Trophoblast cell (in vitro differentiated cells and primary cell): ENCODE results near the gene ARHGEF37.

Source experiments
- DNase-seq, 2 donors: peaks; one replicate each; pipeline ENCODE4 v3.0.0-alpha.2; 2016
- H2AFZ ChIP-seq: 2 replicates; pipeline ENCODE4 v1.6.1; 2013; ENCODE audit warnings: low read length, moderate library complexity, mild to moderate bottlenecking; ENCODE audit not compliant: insufficient read depth, poor library complexity
- H2AK5ac ChIP-seq: 2 replicates; pipeline ENCODE4 v1.6.1; 2013; ENCODE audit warnings: mild to moderate bottlenecking, low read length
- H2BK120ac ChIP-seq: 2 replicates; pipeline ENCODE4 v1.6.1; 2013; ENCODE audit warnings: low read length, mild to moderate bottlenecking, moderate library complexity; ENCODE audit not compliant: insufficient read depth, poor library complexity
- H2BK12ac ChIP-seq: 2 replicates; pipeline ENCODE4 v1.6.1; 2013; ENCODE audit warnings: mild to moderate bottlenecking, low read length, moderate library complexity
- H2BK5ac ChIP-seq: 2 replicates; pipeline ENCODE4 v1.6.1; 2013; ENCODE audit warnings: low read length, low read depth, moderate library complexity, mild to moderate bottlenecking; ENCODE audit not compliant: poor library complexity
- H3K14ac ChIP-seq: 2 replicates; pipeline ENCODE4 v1.6.1; 2013; ENCODE audit warnings: mild to moderate bottlenecking, low read length
- H3K18ac ChIP-seq: 2 replicates; pipeline ENCODE4 v1.6.1; 2013; ENCODE audit warnings: mild to moderate bottlenecking, low read length
- H3K23ac ChIP-seq: 2 replicates; pipeline ENCODE4 v1.6.1; 2013; ENCODE audit warnings: low read length
- H3K27ac ChIP-seq: 2 replicates; pipeline ENCODE4 v1.5.1; 2013; ENCODE audit warnings: low read depth, mild to moderate bottlenecking, inconsistent platforms, low read length, moderate library complexity
- H3K27me3 ChIP-seq: 2 replicates; pipeline ENCODE4 v1.6.1; 2013; ENCODE audit warnings: inconsistent platforms, mild to moderate bottlenecking, low read length, moderate library complexity; ENCODE audit not compliant: insufficient read depth
- H3K36me3 ChIP-seq, 2 experiments: 1 replicate in 1 of 2; 2 replicates in 1 of 2; pipeline ENCODE4 v1.6.1; 2013; ENCODE audit warnings: low read length in 2 of 2, mild to moderate bottlenecking in 2 of 2, moderate library complexity in 1 of 2; ENCODE audit not compliant: insufficient read depth in 2 of 2, control insufficient read depth in 1 of 2
- H3K4ac ChIP-seq: 2 replicates; pipeline ENCODE4 v1.6.1; 2013; ENCODE audit warnings: low read depth, mild to moderate bottlenecking, low read length, moderate library complexity
- H3K4me1 ChIP-seq, 2 experiments: 1 replicate in 1 of 2; 2 replicates in 1 of 2; pipeline ENCODE4 v1.6.1; 2013; ENCODE audit warnings: low read length in 2 of 2, mild to moderate bottlenecking in 2 of 2, moderate library complexity in 1 of 2; ENCODE audit not compliant: insufficient read depth in 2 of 2, control insufficient read depth in 1 of 2
- H3K4me2 ChIP-seq: 2 replicates; pipeline ENCODE4 v1.6.1; 2013; ENCODE audit warnings: inconsistent platforms, mild to moderate bottlenecking, low read length, moderate library complexity
- H3K4me3 ChIP-seq: 2 replicates; pipeline ENCODE4 v1.5.1; 2013; ENCODE audit warnings: mild to moderate bottlenecking, low read depth, low read length, inconsistent platforms
- H3K79me1 ChIP-seq: one replicate; pipeline ENCODE4 v1.6.1; 2013; ENCODE audit warnings: low read length
- H3K79me2 ChIP-seq: 2 replicates; pipeline ENCODE4 v1.6.1; 2013; ENCODE audit warnings: low read length, mild to moderate bottlenecking; ENCODE audit not compliant: control insufficient read depth, insufficient read depth, poor library complexity
- H3K9ac ChIP-seq: 2 replicates; pipeline ENCODE4 v1.6.1; 2013; ENCODE audit warnings: mild to moderate bottlenecking, low read length
- H3K9me3 ChIP-seq: 2 replicates; pipeline ENCODE4 v1.6.1; 2013; ENCODE audit warnings: low read depth, mild to moderate bottlenecking, control low read depth, inconsistent platforms, low read length; ENCODE audit not compliant: insufficient read depth
- H4K12ac ChIP-seq: 2 replicates; pipeline ENCODE4 v1.6.1; 2013; ENCODE audit warnings: low read depth, mild to moderate bottlenecking, low read length, moderate library complexity
- H4K8ac ChIP-seq: 2 replicates; pipeline ENCODE4 v1.6.1; 2013; ENCODE audit warnings: low read depth, mild to moderate bottlenecking, low read length, moderate library complexity
- H4K91ac ChIP-seq: one replicate; pipeline ENCODE4 v1.6.1; 2013; ENCODE audit warnings: low read depth, mild to moderate bottlenecking, low read length, moderate library complexity
- whole genome bisulfite sequencing: extraction: QIAGEN DNeasy Blood & Tissue Kit; methylation state at CpG from one replicate; pipeline ENCODE4 v1.1.7; 2013; ENCODE audit warnings: missing lambda C conversion rate; ENCODE audit not compliant: insufficient read length, insufficient coverage; ENCODE audit errors: extremely low coverage; 5-methylcytosine and 5-hydroxymethylcytosine counted together

ARHGEF37 gene

DNA sequence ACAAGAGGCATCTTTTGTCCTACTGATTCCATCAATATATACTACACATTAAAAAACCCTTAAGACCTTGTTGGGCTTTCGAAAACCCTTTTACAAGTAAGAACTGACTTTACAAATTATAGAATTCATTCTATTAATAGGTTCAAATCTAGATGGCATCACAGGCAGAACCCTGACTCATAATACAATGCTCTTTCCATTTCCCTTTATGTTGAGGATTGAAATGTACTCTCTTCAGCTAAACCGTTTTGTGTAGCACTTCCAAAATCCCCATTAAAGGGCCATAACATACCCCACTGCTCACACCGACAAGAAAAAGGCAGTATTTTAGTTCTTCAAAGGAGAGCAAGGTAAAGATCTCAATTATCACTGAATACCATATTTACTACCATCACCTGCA lies 41.2 kb upstream of the ARHGEF37 start:
- Histone ChIP-seq H3K79me2 (peaks cover 35% of the 10 kb centered on the region), H3K4me1 (peaks cover 0 to 1% of the 10 kb centered on the region in 2 experiments), H3K79me1 (no peaks in the 10 kb centered on the region), H3K14ac (no peak overlapping the region), H3K23ac (no peak overlapping the region), H2BK12ac (no peak overlapping the region), H2AK5ac (no peak overlapping the region), H4K8ac (no peak overlapping the region), H2AFZ (no peak overlapping the region), H3K9me3 (no peaks in the 10 kb centered on the region), H4K91ac (no peak overlapping the region), H3K4ac (peak overlapping the region; percentile 99), H3K18ac (no peak overlapping the region), H2BK5ac (no peak overlapping the region), H4K12ac (no peak overlapping the region), H3K27me3 (no peaks in the 10 kb centered on the region), H3K4me2 (no peak overlapping the region), H3K9ac (no peak overlapping the region), H3K27ac (no peak overlapping the region), H3K36me3 (peaks cover 28 to 34% of the 10 kb centered on the region in 2 experiments), H2BK120ac (no peak overlapping the region), H3K4me3 (no peak overlapping the region)
- no peak for DNase-seq
- WGBS, result no CpG with 5 or more reads among the region's 3 CpGs

DNA sequence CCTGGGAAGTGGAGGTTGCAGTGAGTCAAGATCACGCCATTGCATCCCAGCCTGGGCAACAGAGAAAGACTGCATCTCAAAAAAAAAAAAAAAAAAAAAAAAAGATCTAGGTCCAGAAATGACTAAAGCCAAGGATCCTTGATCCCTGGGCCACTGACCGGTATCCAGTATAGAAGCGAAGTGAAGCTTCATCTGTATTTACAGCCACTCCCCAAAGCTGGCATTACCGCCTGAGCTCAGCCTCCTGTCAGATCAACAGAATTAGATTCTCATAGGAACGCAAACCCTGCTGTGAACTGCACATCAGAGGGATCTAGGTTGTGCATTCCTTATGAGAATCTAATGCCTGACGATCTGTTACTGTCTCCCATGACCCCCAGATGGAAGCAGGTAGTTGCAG lies 39.4 kb upstream of the ARHGEF37 start:
- Histone ChIP-seq H2BK5ac (no peak overlapping the region), H3K27me3 (no peaks in the 10 kb centered on the region), H3K27ac (no peak overlapping the region), H2AK5ac (no peak overlapping the region), H3K4me1 (peaks cover 7 to 11% of the 10 kb centered on the region in 2 experiments), H3K36me3 (peaks cover 36 to 39% of the 10 kb centered on the region in 2 experiments), H3K23ac (no peak overlapping the region), H3K9me3 (no peaks in the 10 kb centered on the region), H3K14ac (no peak overlapping the region), H4K8ac (no peak overlapping the region), H3K9ac (no peak overlapping the region), H3K4me3 (no peak overlapping the region), H3K4me2 (no peak overlapping the region), H2AFZ (no peak overlapping the region), H4K12ac (no peak overlapping the region), H3K18ac (no peak overlapping the region), H3K79me1 (no peaks in the 10 kb centered on the region), H3K4ac (peak overlapping the region; percentile 94), H4K91ac (no peak overlapping the region), H2BK12ac (no peak overlapping the region), H2BK120ac (no peak overlapping the region), H3K79me2 (peaks cover 40% of the 10 kb centered on the region)
- peak in 1 of 2 donors; percentile 8 for DNase-seq
- WGBS, result no CpG with 5 or more reads among the region's 6 CpGs

DNA sequence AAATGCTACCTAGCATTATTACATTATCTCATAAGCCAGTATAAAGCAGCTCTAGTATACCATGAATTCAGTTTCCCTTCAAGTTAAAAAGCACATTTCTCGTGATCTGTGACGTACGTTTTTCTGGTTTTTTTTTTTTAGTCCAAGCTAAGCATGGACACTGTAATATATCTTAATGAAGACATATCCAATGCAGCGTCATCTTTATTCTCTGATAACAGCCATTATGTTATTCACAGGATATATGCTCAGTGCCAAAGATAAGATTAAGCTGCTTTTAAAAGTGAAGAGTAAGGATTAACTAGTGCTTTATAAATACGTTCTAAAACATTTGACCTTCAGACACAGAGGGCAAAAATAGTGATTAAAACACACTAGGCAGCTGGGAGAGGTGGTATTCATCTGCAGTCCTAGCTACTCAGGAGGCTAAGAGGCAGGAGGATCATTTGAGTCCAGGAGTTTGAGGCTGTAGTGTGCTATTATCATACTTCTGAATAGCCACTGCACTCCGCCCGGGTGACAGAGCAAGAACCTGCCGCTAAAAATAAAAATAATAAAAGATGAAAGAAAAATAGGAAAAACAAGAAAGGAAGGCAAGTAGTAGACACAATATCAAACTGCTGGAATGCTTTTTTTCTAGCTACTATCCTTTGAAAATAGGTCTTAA lies 37.8 kb upstream of the ARHGEF37 start:
- no peak overlapping the region for H3K23ac ChIP-seq
- H3K79me2 ChIP-seq, result peaks cover 41% of the 10 kb centered on the region

DNA sequence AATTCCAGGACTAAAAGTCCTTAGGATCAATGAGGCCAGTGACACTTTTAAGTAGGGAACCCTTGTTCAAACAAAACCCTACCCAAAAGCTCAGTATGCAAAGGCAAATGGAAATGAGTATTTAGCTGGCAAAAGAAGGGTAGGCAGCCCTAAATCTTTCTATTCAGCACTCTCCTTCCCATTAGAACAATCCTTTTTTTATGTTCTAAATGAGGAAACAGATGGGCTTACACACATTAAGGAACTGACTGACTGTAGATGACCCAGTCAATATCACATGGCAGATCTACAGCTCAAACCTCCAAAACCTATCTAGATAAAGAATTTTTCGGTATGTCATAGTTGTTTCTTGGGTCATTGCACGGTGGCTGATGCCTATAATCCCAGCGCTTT lies 37.3 kb upstream of the ARHGEF37 start:
- H2BK5ac ChIP-seq, result no peak overlapping the region
- no peaks in the 10 kb centered on the region for H3K9me3 ChIP-seq
- H4K8ac ChIP-seq, result no peak overlapping the region
- H3K23ac ChIP-seq, result no peak overlapping the region
- no peaks in the 10 kb centered on the region for H3K27me3 ChIP-seq
- no peak overlapping the region for H4K12ac ChIP-seq
- H4K91ac ChIP-seq, result no peak overlapping the region
- H3K79me1 ChIP-seq, result no peaks in the 10 kb centered on the region
- H2AK5ac ChIP-seq, result no peak overlapping the region
- no peak overlapping the region for H3K9ac ChIP-seq
- H3K4me2 ChIP-seq, result no peak overlapping the region
- no peak overlapping the region for H3K4me3 ChIP-seq
- H3K4ac ChIP-seq, result peak overlapping the region; percentile 94
- H3K18ac ChIP-seq, result no peak overlapping the region
- no peak overlapping the region for H3K14ac ChIP-seq
- H2BK12ac ChIP-seq, result no peak overlapping the region
- peaks cover 41% of the 10 kb centered on the region for H3K79me2 ChIP-seq
- peak in 1 of 2 donors; percentile 11 for DNase-seq
- no CpG with 5 or more reads among the region's 3 CpGs for WGBS
- H3K36me3 ChIP-seq, result peaks cover 39 to 43% of the 10 kb centered on the region in 2 experiments
- H2AFZ ChIP-seq, result no peak overlapping the region
- no peak overlapping the region for H3K27ac ChIP-seq
- peaks cover 11 to 19% of the 10 kb centered on the region in 2 experiments for H3K4me1 ChIP-seq
- H2BK120ac ChIP-seq, result no peak overlapping the region

More for the DNA sequence above, 37.8 kb upstream of the ARHGEF37 start:
- Histone ChIP-seq H3K9me3 (no peaks in the 10 kb centered on the region), H2BK5ac (no peak overlapping the region), H3K4ac (peak overlapping the region; percentile 98), H3K18ac (no peak overlapping the region), H2AK5ac (no peak overlapping the region), H3K79me1 (no peaks in the 10 kb centered on the region), H2BK120ac (no peak overlapping the region), H3K27me3 (no peaks in the 10 kb centered on the region), H3K4me3 (no peak overlapping the region), H2BK12ac (no peak overlapping the region), H3K36me3 (peaks cover 39 to 41% of the 10 kb centered on the region in 2 experiments), H2AFZ (no peak overlapping the region), H3K14ac (no peak overlapping the region), H3K27ac (no peak overlapping the region), H4K91ac (no peak overlapping the region), H4K12ac (no peak overlapping the region), H3K9ac (no peak overlapping the region), H3K4me1 (peaks cover 11 to 19% of the 10 kb centered on the region in 2 experiments), H3K4me2 (no peak overlapping the region), H4K8ac (no peak overlapping the region)
- WGBS, result no CpG with 5 or more reads among the region's 8 CpGs
- no peak for DNase-seq
